HepG2 (cell line): ENCODE measurements around the gene RPS19BP1. TPM values are rescaled to one million over a fixed set of nuclear protein-coding genes. Genes with fewer than 3 reads are reported as not detected.

Experiments
- ESRRA ChIP-seq: sonication (generic); formaldehyde crosslinking; IDR thresholded peaks from 2 replicates; pipeline ENCODE4 v1.5.1; 2020; ENCODE audit warnings: mild to moderate bottlenecking, low read depth, missing genetic modification reagents
- GABPA ChIP-seq, 2 experiments: IDR thresholded peaks; 2 replicates each; pipeline ENCODE4 v1.6.1; 2011 to 2016; ENCODE audit warnings: low read depth in 2 of 2, low read length in 1 of 2, missing biosample characterization in 1 of 2, missing genetic modification characterization in 1 of 2
- HES4 ChIP-seq: sonication (generic); formaldehyde crosslinking; IDR thresholded peaks from 2 replicates; pipeline ENCODE4 v1.9.0; 2021; ENCODE audit warnings: mild to moderate bottlenecking, missing genetic modification reagents, borderline replicate concordance
- KLF15 ChIP-seq: sonication (generic); formaldehyde crosslinking; IDR thresholded peaks from 2 replicates; pipeline ENCODE4 v1.8.1; 2023; ENCODE audit warnings: borderline replicate concordance, mild to moderate bottlenecking, inconsistent platforms, missing genetic modification reagents, mixed read lengths
- MXD4 ChIP-seq: IDR thresholded peaks from 2 replicates; pipeline ENCODE4 v1.6.1; 2016; ENCODE audit warnings: mild to moderate bottlenecking, missing biosample characterization, missing genetic modification reagents
- PTBP1 ChIP-seq: fragments of 200-400 bp; formaldehyde crosslinking; IDR thresholded peaks from 2 replicates; pipeline ENCODE4 v1.6.1; 2018; ENCODE audit warnings: low read length, low read depth; ENCODE audit not compliant: poor library complexity, severe bottlenecking
- ZNF430 ChIP-seq: sonication (generic); formaldehyde crosslinking; IDR thresholded peaks from 2 replicates; pipeline ENCODE4 v1.9.0; 2021; ENCODE audit warnings: mild to moderate bottlenecking, missing genetic modification reagents
- ZNF549 ChIP-seq: sonication (generic); formaldehyde crosslinking; IDR thresholded peaks from 2 replicates; pipeline ENCODE4 v1.5.0; 2020; ENCODE audit warnings: missing genetic modification reagents
- ZNF720 ChIP-seq: sonication (generic); formaldehyde crosslinking; IDR thresholded peaks from 2 replicates; pipeline ENCODE4 v1.4.0; 2020; ENCODE audit warnings: missing genetic modification reagents
- ZSCAN21 ChIP-seq: sonication (generic); formaldehyde crosslinking; IDR thresholded peaks from 2 replicates; pipeline ENCODE4 v1.8.0; 2022; ENCODE audit warnings: mild to moderate bottlenecking, missing genetic modification reagents, moderate library complexity, borderline replicate concordance
- polyA plus RNA-seq, 8 experiments: library from polyadenylated mRNA; depleted of rRNA in 3 of 8; stranded (reverse) in 7 of 8; unstranded in 1 of 8; fragments of >200 nt; fragmentation: Illumina TruSeq in 4 of 8; extraction: Trizol in 4 of 8; gene quantifications; 2 replicates each; pipeline versions ENCODE4 v1.2.1 to v1.2.3, GENCODE V29; 2011 to 2016; ENCODE audit warnings: low read depth in 4 of 8, missing spikeins in 1 of 8, mixed read lengths in 1 of 8; ENCODE audit not compliant: insufficient read depth in 1 of 8
- total RNA-seq, 5 experiments: library from RNA; depleted of rRNA; stranded (reverse); fragments of >200 nt; fragmentation: Illumina TruSeq; extraction: Trizol; gene quantifications; 2 replicates each; pipeline ENCODE4 v1.2.3, GENCODE V29; 2016; ENCODE audit warnings: low read depth in 1 of 5
- TF ChIP-seq, protein P1 (sequence below): sonication (generic); formaldehyde crosslinking; IDR thresholded peaks from 2 replicates; pipeline ENCODE4 v1.4.0; 2020; ENCODE audit warnings: mild to moderate bottlenecking, missing genetic modification reagents
- TF ChIP-seq, protein P2 (sequence below): IDR thresholded peaks from 2 replicates; pipeline ENCODE4 v1.6.1; 2012; ENCODE audit warnings: inconsistent platforms
- TF ChIP-seq, protein P3 (sequence below): sonication (generic); formaldehyde crosslinking; IDR thresholded peaks from 2 replicates; pipeline ENCODE4 v1.5.0; 2020; ENCODE audit warnings: mild to moderate bottlenecking, missing genetic modification reagents
- TF ChIP-seq, protein P4 (sequence below): sonication (generic); formaldehyde crosslinking; IDR thresholded peaks from 2 replicates; pipeline ENCODE4 v1.5.1; 2020; ENCODE audit warnings: missing genetic modification reagents, mild to moderate bottlenecking, borderline replicate concordance
- TF ChIP-seq, protein P5 (sequence below): sonication (generic); formaldehyde crosslinking; IDR thresholded peaks from 2 replicates; pipeline ENCODE4 v1.4.0; 2020; ENCODE audit warnings: missing genetic modification reagents

Gene RPS19BP1
- total and polyA plus RNA-seq, 2 of the 13 experiments (the other 11 are each of a cell fraction or from before 2014, with no cell fraction given): 44.3 to 81.3 TPM

DNA sequence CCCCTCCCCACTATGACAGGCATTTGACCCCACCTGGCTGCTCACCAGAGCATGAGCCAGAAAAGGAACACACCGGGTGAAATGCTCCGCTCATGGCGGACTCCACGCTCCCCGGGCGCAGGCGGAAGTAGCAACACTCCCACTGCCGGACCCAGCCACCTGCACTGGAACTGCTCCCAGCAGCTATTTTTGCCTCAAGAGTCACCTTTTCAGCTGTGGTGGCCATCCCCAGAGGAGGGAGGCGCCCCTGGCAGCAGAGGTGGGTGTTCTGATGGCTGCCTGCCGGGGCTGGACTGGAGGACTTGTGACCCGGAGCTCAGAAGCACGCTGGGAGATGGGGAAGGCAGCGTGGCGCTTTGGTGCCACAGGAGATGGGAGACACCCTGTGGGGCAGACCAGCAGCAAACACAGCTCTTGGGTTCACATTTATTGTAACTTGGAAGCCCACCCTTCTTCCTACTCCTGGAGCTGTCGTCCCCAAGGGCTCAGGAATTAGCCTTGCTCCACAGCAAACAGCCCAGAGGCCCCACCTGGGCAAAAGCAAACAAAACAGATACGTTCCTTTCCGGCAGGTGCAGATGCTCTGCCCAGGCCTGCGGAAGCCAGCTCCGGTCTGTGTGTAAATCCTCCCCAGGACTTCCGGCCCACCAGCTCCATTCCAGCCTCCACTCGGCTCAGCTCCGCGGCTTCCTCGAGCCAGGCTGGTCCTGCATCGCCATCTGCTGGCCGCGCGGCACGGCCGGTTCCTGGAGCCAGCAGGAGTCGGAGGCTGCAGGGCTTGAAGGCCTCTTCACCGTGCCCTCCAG is 3.7 kb downstream of the RPS19BP1 start (continued):
- TF ChIP-seq, protein P1, sequence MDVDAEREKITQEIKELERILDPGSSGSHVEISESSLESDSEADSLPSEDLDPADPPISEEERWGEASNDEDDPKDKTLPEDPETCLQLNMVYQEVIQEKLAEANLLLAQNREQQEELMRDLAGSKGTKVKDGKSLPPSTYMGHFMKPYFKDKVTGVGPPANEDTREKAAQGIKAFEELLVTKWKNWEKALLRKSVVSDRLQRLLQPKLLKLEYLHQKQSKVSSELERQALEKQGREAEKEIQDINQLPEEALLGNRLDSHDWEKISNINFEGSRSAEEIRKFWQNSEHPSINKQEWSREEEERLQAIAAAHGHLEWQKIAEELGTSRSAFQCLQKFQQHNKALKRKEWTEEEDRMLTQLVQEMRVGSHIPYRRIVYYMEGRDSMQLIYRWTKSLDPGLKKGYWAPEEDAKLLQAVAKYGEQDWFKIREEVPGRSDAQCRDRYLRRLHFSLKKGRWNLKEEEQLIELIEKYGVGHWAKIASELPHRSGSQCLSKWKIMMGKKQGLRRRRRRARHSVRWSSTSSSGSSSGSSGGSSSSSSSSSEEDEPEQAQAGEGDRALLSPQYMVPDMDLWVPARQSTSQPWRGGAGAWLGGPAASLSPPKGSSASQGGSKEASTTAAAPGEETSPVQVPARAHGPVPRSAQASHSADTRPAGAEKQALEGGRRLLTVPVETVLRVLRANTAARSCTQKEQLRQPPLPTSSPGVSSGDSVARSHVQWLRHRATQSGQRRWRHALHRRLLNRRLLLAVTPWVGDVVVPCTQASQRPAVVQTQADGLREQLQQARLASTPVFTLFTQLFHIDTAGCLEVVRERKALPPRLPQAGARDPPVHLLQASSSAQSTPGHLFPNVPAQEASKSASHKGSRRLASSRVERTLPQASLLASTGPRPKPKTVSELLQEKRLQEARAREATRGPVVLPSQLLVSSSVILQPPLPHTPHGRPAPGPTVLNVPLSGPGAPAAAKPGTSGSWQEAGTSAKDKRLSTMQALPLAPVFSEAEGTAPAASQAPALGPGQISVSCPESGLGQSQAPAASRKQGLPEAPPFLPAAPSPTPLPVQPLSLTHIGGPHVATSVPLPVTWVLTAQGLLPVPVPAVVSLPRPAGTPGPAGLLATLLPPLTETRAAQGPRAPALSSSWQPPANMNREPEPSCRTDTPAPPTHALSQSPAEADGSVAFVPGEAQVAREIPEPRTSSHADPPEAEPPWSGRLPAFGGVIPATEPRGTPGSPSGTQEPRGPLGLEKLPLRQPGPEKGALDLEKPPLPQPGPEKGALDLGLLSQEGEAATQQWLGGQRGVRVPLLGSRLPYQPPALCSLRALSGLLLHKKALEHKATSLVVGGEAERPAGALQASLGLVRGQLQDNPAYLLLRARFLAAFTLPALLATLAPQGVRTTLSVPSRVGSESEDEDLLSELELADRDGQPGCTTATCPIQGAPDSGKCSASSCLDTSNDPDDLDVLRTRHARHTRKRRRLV: 0 out of 2 replicates have a peak, but pooled peaks have one; percentile 61
- TF ChIP-seq ZNF720 (CRISPR knock-in tag) (0 out of 2 replicates have a peak, but pooled peaks have one; percentile 50), ESRRA (CRISPR knock-in tag) (peak; percentile 47; the same call in 1 of the 2 replicates), ZSCAN21 (CRISPR knock-in tag) (no peak; the same call in 1 of the 2 replicates), MXD4 (CRISPR knock-in tag) (0 out of 2 replicates have a peak, but pooled peaks have one; percentile 37), HES4 (CRISPR knock-in tag) (no peak), ZNF549 (no peak), ZNF430 (peak; percentile 54; the same call in 1 of the 2 replicates), PTBP1 (peak; percentile 91), KLF15 (peak; percentile 78; the same call in 1 of the 2 replicates), GABPA (IDR thresholded peaks at IDR 0.05; ENCODE audit: low read depth, low read length) (peak; percentile 46), GABPA (CRISPR knock-in tag; IDR thresholded peaks at IDR 0.05; ENCODE audit: low read depth) (peak; percentile 77)
- TF ChIP-seq, protein P2, sequence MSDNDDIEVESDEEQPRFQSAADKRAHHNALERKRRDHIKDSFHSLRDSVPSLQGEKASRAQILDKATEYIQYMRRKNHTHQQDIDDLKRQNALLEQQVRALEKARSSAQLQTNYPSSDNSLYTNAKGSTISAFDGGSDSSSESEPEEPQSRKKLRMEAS: peak; percentile 73; the same call in 1 of the 2 replicates
- TF ChIP-seq, protein P3, sequence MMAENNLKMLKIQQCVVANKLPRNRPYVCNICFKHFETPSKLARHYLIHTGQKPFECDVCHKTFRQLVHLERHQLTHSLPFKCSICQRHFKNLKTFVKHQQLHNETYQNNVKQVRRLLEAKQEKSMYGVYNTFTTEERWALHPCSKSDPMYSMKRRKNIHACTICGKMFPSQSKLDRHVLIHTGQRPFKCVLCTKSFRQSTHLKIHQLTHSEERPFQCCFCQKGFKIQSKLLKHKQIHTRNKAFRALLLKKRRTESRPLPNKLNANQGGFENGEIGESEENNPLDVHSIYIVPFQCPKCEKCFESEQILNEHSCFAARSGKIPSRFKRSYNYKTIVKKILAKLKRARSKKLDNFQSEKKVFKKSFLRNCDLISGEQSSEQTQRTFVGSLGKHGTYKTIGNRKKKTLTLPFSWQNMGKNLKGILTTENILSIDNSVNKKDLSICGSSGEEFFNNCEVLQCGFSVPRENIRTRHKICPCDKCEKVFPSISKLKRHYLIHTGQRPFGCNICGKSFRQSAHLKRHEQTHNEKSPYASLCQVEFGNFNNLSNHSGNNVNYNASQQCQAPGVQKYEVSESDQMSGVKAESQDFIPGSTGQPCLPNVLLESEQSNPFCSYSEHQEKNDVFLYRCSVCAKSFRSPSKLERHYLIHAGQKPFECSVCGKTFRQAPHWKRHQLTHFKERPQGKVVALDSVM (CRISPR knock-in tag): peak; percentile 84
- TF ChIP-seq, protein P4, sequence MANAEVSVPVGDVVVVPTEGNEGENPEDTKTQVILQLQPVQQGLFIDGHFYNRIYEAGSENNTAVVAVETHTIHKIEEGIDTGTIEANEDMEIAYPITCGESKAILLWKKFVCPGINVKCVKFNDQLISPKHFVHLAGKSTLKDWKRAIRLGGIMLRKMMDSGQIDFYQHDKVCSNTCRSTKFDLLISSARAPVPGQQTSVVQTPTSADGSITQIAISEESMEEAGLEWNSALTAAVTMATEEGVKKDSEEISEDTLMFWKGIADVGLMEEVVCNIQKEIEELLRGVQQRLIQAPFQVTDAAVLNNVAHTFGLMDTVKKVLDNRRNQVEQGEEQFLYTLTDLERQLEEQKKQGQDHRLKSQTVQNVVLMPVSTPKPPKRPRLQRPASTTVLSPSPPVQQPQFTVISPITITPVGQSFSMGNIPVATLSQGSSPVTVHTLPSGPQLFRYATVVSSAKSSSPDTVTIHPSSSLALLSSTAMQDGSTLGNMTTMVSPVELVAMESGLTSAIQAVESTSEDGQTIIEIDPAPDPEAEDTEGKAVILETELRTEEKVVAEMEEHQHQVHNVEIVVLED (CRISPR knock-in tag): peak; percentile 45; the same call in 1 of the 2 replicates
- TF ChIP-seq, protein P5, sequence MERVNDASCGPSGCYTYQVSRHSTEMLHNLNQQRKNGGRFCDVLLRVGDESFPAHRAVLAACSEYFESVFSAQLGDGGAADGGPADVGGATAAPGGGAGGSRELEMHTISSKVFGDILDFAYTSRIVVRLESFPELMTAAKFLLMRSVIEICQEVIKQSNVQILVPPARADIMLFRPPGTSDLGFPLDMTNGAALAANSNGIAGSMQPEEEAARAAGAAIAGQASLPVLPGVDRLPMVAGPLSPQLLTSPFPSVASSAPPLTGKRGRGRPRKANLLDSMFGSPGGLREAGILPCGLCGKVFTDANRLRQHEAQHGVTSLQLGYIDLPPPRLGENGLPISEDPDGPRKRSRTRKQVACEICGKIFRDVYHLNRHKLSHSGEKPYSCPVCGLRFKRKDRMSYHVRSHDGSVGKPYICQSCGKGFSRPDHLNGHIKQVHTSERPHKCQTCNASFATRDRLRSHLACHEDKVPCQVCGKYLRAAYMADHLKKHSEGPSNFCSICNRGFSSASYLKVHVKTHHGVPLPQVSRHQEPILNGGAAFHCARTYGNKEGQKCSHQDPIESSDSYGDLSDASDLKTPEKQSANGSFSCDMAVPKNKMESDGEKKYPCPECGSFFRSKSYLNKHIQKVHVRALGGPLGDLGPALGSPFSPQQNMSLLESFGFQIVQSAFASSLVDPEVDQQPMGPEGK (CRISPR knock-in tag): peak; percentile 63; the same call in 1 of the 2 replicates
